Fibroblast of lung (primary cell): Measurements from ENCODE around the gene CXCL11. TPM values are rescaled to one million over a fixed set of nuclear protein-coding genes. Genes with fewer than 3 reads are reported as not detected.

Experiments used
- DNase-seq, 2 donors: peaks; one replicate each; pipeline versions ENCODE4 v3.0.0 to v3.0.0-alpha.2; 2010; ENCODE audit warnings: low read depth in 2 of 2
- H2AFZ ChIP-seq: 2 replicates; pipeline ENCODE4 v1.5.1; 2012; ENCODE audit warnings: low read length, control low read depth, inconsistent platforms
- H3K27ac ChIP-seq: 2 replicates; pipeline ENCODE4 v1.5.1; 2011; ENCODE audit warnings: low read length, control low read depth; ENCODE audit not compliant: insufficient read depth
- H3K27me3 ChIP-seq: 2 replicates; pipeline ENCODE4 v1.5.1; 2011; ENCODE audit warnings: mild to moderate bottlenecking, low read length; ENCODE audit not compliant: control insufficient read depth, insufficient read depth
- H3K36me3 ChIP-seq: 2 replicates; pipeline ENCODE4 v1.5.1; 2011; ENCODE audit warnings: low read length; ENCODE audit not compliant: control insufficient read depth, insufficient read depth
- H3K4me1 ChIP-seq: 2 replicates; pipeline ENCODE4 v1.5.1; 2011; ENCODE audit warnings: low read length; ENCODE audit not compliant: control insufficient read depth, insufficient read depth; ENCODE audit errors: extremely low read depth
- H3K4me2 ChIP-seq: 2 replicates; pipeline ENCODE4 v1.5.1; 2011; ENCODE audit warnings: low read length, control low read depth; ENCODE audit not compliant: insufficient read depth; ENCODE audit errors: extremely low read depth
- H3K4me3 ChIP-seq, 4 experiments: fragments of 200-600 bp in 1 of 4; sonication (generic) in 1 of 4; replicated peaks in 1 of 4; 2 replicates each; pipeline ENCODE4 v1.5.1; 2011 to 2016; ENCODE audit warnings: low read length in 4 of 4, low read depth in 3 of 4, mild to moderate bottlenecking in 3 of 4, control low read depth in 2 of 4, inconsistent platforms in 1 of 4, mixed read lengths in 1 of 4; ENCODE audit not compliant: insufficient read depth in 1 of 4; ENCODE audit errors: control extremely low read depth in 1 of 4
- H3K79me2 ChIP-seq: 2 replicates; pipeline ENCODE4 v1.5.1; 2012; ENCODE audit warnings: mild to moderate bottlenecking, low read length, inconsistent platforms; ENCODE audit not compliant: control insufficient read depth, insufficient read depth
- H3K9ac ChIP-seq: 2 replicates; pipeline ENCODE4 v1.5.1; 2011; ENCODE audit warnings: mild to moderate bottlenecking, low read length, control low read depth; ENCODE audit not compliant: insufficient read depth
- H3K9me3 ChIP-seq: 2 replicates; pipeline ENCODE4 v1.5.1; 2012; ENCODE audit warnings: low read depth, low read length; ENCODE audit not compliant: control insufficient read depth, insufficient read depth
- H4K20me1 ChIP-seq: 2 replicates; pipeline ENCODE4 v1.5.1; 2011; ENCODE audit warnings: low read length; ENCODE audit not compliant: control insufficient read depth, insufficient read depth; ENCODE audit errors: extremely low read depth
- EZH2 ChIP-seq: IDR thresholded peaks from 2 replicates; pipeline ENCODE4 v1.5.1; 2012; ENCODE audit warnings: low read length, control low read depth, mild to moderate bottlenecking; ENCODE audit errors: missing control alignments
- polyA plus RNA-seq, 2 donors: library from polyadenylated mRNA; depleted of rRNA in 1 of 2; stranded (reverse) in 1 of 2; unstranded in 1 of 2; fragments of >200 nt; gene quantifications; 2 replicates each; pipeline ENCODE4 v1.2.1, GENCODE V29; 2011 to 2012; ENCODE audit warnings: missing spikeins in 1 of 2
- total RNA-seq: library from RNA; depleted of rRNA; stranded (reverse); fragments of >200 nt; gene quantifications from 2 replicates; pipeline ENCODE4 v1.2.1, GENCODE V29; 2014
- TF ChIP-seq, protein P1 (sequence below), 2 donors: IDR thresholded peaks in 1 of 2; conservative IDR thresholded peaks in 1 of 2; 1 replicate in 1 of 2; 2 replicates in 1 of 2; pipeline ENCODE4 v1.5.1; 2011 to 2012; ENCODE audit warnings: low read length in 2 of 2, control low read depth in 1 of 2, inconsistent platforms in 1 of 2, low read depth in 1 of 2, mild to moderate bottlenecking in 1 of 2

CXCL11 gene
- total and polyA plus RNA-seq, 2 donors (not counting 1 experiment from before 2014, with no cell fraction given) = not detected

DNA sequence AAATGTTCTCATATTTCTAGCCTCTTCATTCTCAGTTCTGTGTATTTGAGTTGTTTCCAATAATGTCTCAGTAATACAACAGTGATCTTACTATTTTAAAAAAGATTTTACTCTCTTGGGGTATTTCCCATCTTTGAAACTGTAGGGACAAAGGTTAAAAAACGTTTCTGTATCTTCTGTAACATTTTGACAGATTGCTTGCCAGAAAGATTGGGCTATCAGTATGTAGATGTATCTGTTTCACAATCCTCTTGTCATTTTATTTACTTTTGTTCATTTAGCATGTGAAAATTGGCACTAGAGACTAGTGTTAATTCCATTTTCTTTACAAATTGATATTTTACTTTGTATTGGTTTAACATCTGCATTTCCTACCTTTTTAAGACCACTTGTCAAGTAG is 22.3 kb downstream of the CXCL11 start:
- no peaks in the 10 kb centered on the region for H3K9me3 ChIP-seq
- no peak for TF ChIP-seq EZH2
- TF ChIP-seq, protein P1, sequence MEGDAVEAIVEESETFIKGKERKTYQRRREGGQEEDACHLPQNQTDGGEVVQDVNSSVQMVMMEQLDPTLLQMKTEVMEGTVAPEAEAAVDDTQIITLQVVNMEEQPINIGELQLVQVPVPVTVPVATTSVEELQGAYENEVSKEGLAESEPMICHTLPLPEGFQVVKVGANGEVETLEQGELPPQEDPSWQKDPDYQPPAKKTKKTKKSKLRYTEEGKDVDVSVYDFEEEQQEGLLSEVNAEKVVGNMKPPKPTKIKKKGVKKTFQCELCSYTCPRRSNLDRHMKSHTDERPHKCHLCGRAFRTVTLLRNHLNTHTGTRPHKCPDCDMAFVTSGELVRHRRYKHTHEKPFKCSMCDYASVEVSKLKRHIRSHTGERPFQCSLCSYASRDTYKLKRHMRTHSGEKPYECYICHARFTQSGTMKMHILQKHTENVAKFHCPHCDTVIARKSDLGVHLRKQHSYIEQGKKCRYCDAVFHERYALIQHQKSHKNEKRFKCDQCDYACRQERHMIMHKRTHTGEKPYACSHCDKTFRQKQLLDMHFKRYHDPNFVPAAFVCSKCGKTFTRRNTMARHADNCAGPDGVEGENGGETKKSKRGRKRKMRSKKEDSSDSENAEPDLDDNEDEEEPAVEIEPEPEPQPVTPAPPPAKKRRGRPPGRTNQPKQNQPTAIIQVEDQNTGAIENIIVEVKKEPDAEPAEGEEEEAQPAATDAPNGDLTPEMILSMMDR (conservative IDR thresholded peaks at IDR 0.05 in 1 of 2, IDR thresholded peaks at IDR 0.05 in 1 of 2; ENCODE audit: low read depth in 1 of 2, low read length in 2 of 2) = no peak
- H3K4me1 ChIP-seq = peaks cover 6% of the 10 kb centered on the region
- no peak for DNase-seq
- no peak overlapping the region for H3K4me2 ChIP-seq
- no peaks in the 10 kb centered on the region for H3K27me3 ChIP-seq
- no peak overlapping the region for H3K9ac ChIP-seq
- no peak overlapping the region for H2AFZ ChIP-seq
- no peaks in the 10 kb centered on the region for H4K20me1 ChIP-seq
- H3K27ac ChIP-seq = no peak overlapping the region
- no peaks in the 10 kb centered on the region for H3K79me2 ChIP-seq
- no peak overlapping the region for H3K4me3 ChIP-seq
- no peaks in the 10 kb centered on the region for H3K36me3 ChIP-seq

DNA sequence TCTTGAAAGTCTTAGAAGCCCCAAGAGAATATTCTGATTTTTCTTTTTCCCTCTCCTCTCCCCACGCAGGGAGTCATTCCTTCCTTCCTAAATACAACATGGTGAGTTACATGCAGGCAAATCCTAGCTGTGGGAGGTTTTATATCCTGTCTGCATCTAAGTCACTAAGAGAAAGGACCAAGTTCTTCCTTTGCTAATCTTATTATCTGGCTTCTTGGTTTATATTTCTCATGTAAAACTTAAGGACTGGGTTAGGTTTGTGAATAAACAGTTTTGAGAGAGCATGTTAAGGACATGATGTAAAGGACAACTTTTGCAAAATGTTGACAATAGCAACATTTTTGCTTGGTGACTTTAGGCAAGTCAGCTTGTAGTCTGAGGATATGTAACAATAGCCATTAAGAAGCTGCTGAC is 23.5 kb downstream of the CXCL11 start:
- H3K36me3 ChIP-seq = no peaks in the 10 kb centered on the region
- no peaks in the 10 kb centered on the region for H3K79me2 ChIP-seq
- DNase-seq = peak; percentile 23 to 27
- H3K27me3 ChIP-seq = no peaks in the 10 kb centered on the region
- H3K4me2 ChIP-seq = peak overlapping the region; percentile 55
- H3K9ac ChIP-seq = no peak overlapping the region
- H3K4me1 ChIP-seq = peaks cover 6% of the 10 kb centered on the region
- peak overlapping the region; percentile 93 for H2AFZ ChIP-seq
- peak overlapping the region; percentile 74 for H3K27ac ChIP-seq
- H3K9me3 ChIP-seq = no peaks in the 10 kb centered on the region
- H3K4me3 ChIP-seq = no peak overlapping the region
- H4K20me1 ChIP-seq = no peaks in the 10 kb centered on the region
- TF ChIP-seq EZH2 = no peak

DNA sequence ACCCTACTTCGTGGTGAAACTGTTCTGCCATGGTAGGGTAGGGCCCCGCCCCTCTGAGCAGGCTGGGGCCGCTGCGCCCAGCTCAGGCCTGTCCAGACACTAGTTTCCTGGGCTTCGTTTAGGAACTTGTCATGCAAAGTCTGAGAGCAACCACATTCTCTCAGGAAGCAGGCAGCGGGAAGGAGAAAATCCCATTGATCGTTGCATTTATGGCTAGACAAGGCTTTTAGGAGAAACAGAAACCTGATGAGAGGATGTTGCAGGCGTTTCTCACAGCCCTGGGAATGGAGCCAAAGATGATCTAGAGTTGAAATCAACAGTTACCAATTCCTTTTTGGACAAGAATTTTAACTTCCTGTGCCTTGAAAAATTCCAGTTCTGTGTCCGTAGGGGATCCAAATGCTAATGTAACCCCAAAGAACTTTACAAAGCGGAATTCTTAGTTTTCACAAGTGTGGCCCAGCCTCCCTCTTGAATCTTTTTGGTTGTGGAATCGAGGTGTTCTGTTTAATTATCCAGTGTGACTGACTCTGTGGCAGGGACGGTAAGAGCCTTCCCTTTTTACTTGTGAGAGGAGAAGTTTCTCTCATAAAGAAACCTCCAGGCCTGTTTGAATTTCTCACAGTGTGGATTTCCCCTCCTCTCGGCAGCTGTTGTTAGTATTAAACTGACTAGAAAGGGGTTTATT is 24.0 kb downstream of the CXCL11 start:
- Histone ChIP-seq H3K27me3 (no peaks in the 10 kb centered on the region), H2AFZ (peak overlapping the region; percentile 93), H3K9ac (no peak overlapping the region), H3K9me3 (no peaks in the 10 kb centered on the region), H3K4me1 (peaks cover 6% of the 10 kb centered on the region), H3K27ac (peak overlapping the region; percentile 74), H3K36me3 (no peaks in the 10 kb centered on the region), H3K4me3 (peak overlapping the region in 3 of 4 experiments; percentile 2 to 27 (median 9)), H3K79me2 (no peaks in the 10 kb centered on the region), H3K4me2 (peak overlapping the region; percentile 55), H4K20me1 (no peaks in the 10 kb centered on the region)
- peak; percentile 63 to 71 for DNase-seq
- TF ChIP-seq, protein P1 (conservative IDR thresholded peaks at IDR 0.05 in 1 of 2, IDR thresholded peaks at IDR 0.05 in 1 of 2; ENCODE audit: low read depth in 1 of 2, low read length in 2 of 2) = no peak
- TF ChIP-seq EZH2 = no peak
